ENCODE data around the gene COPB2.

COPB2 gene

DNA sequence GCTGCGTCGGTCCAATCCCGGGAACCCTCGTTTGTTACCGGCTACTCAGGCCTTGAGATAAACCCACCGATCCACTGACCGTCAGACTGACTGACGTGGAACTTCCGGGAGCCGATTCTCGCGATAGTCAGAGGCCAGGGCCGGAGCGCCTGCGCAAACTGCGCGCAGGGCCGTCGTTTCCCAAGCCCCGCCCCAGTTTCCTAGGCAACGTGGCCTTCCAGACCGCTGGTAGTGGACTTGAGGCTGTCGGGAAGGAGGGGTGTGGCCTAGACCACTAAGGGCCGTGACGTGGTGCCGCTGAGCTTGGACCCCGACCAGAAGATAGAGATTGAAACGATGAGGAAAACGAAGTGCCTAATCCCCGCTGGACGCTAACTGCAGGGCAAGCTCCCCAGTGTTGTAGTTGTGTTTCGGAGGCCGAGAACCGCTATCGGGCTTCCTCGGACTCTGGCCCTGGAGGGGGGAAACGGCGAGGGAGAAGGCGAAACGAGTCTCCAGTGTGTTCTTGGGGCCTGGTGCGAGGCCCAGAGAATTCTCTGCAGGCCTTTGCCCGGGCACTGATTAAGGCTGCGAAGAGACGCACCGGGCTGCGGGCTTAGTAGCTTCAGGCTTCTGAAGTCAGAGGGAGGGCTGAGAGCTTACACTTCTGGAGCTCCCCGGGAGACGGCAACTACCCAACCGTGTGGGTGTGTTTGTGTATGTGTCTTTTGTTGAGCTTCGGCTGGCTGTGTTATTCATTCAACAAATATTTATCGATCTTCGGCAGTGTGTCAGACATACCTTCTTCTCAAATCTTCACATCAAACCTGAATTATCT lies at the start of gene COPB2 (continued):
- TF ChIP-seq, protein P1, sequence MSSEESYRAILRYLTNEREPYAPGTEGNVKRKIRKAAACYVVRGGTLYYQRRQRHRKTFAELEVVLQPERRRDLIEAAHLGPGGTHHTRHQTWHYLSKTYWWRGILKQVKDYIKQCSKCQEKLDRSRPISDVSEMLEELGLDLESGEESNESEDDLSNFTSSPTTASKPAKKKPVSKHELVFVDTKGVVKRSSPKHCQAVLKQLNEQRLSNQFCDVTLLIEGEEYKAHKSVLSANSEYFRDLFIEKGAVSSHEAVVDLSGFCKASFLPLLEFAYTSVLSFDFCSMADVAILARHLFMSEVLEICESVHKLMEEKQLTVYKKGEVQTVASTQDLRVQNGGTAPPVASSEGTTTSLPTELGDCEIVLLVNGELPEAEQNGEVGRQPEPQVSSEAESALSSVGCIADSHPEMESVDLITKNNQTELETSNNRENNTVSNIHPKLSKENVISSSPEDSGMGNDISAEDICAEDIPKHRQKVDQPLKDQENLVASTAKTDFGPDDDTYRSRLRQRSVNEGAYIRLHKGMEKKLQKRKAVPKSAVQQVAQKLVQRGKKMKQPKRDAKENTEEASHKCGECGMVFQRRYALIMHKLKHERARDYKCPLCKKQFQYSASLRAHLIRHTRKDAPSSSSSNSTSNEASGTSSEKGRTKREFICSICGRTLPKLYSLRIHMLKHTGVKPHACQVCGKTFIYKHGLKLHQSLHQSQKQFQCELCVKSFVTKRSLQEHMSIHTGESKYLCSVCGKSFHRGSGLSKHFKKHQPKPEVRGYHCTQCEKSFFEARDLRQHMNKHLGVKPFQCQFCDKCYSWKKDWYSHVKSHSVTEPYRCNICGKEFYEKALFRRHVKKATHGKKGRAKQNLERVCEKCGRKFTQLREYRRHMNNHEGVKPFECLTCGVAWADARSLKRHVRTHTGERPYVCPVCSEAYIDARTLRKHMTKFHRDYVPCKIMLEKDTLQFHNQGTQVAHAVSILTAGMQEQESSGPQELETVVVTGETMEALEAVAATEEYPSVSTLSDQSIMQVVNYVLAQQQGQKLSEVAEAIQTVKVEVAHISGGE (tag by site-specific recombination; conservative IDR thresholded peaks at IDR 0.05; ENCODE audit: low read depth), result 0 out of 2 replicates have a peak, but pooled peaks have one; percentile 0
- no peak for TF ChIP-seq ZNF777 (tag by site-specific recombination; IDR thresholded peaks at IDR 0.05; ENCODE audit: borderline replicate concordance)

DNA sequence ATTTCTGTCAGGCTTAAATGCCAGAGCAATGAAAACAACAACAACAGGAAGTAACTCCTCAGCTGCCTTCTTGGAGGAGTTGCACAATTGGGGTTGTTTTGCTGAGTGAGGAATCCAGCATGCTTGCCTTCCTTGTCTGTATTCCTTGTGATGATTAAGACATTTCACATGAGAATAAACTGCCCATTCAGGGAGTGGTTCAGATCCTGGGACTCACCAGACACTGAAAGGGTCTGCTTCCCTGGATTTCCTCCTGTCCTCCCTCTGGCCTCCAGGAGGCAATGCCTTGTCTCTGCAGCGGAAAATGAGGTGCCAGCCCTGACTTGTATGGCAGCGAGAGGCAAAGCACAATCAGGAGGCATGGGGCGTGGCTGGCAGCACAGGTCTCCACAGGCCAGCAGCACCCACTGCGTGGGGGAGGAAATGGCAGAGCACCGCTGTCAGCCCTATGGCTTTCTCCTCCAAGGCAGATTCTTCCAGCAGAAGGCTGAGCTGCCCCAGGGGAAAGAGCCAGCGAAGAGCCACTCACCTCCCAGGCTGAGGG lies 45.4 kb upstream of the COPB2 start:
- POLR2A ChIA-PET, result no interaction called here
- H3K27ac ChIP-seq (ENCODE audit: extremely low read depth, low read depth, low read length), result no peak overlapping the region

More for the DNA sequence above, 45.4 kb upstream of the COPB2 start:
- H3K9me3 ChIP-seq (ENCODE audit: control insufficient read depth, insufficient read depth, low read depth, low read length), result no peaks in the 10 kb centered on the region
- H3K4me1 ChIP-seq (ENCODE audit: control insufficient read depth, insufficient read depth, low read length), result no peaks in the 10 kb centered on the region
- H3K4me3 ChIP-seq (ENCODE audit: low read depth, low read length), result no peak overlapping the region
- no peak for TF ChIP-seq ZNF416 (tag by site-specific recombination; IDR thresholded peaks at IDR 0.05)
- no peak for TF ChIP-seq ZNF146 (tag by site-specific recombination; IDR thresholded peaks at IDR 0.05)
- no peak for TF ChIP-seq ZNF670 (tag by site-specific recombination; IDR thresholded peaks at IDR 0.05; ENCODE audit: low read depth)
- no peak for TF ChIP-seq ZBTB20 (tag by site-specific recombination; IDR thresholded peaks at IDR 0.05)
- no peak for TF ChIP-seq KLF7 (tag by site-specific recombination; IDR thresholded peaks at IDR 0.05; ENCODE audit: borderline replicate concordance)
- no peak for TF ChIP-seq ZNF548 (tag by site-specific recombination; IDR thresholded peaks at IDR 0.05)
- no peak for TF ChIP-seq HOXA7 (CRISPR knock-in tag; IDR thresholded peaks at IDR 0.05; ENCODE audit: borderline replicate concordance)
- TF ChIP-seq, protein P2, sequence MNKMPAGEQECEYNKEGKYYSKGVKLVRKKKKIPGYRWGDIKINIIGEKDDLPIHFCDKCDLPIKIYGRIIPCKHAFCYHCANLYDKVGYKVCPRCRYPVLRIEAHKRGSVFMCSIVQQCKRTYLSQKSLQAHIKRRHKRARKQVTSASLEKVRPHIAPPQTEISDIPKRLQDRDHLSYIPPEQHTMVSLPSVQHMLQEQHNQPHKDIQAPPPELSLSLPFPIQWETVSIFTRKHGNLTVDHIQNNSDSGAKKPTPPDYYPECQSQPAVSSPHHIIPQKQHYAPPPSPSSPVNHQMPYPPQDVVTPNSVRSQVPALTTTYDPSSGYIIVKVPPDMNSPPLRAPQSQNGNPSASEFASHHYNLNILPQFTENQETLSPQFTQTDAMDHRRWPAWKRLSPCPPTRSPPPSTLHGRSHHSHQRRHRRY (tag by site-specific recombination; IDR thresholded peaks at IDR 0.05), result no peak
- TF ChIP-seq, protein P3, sequence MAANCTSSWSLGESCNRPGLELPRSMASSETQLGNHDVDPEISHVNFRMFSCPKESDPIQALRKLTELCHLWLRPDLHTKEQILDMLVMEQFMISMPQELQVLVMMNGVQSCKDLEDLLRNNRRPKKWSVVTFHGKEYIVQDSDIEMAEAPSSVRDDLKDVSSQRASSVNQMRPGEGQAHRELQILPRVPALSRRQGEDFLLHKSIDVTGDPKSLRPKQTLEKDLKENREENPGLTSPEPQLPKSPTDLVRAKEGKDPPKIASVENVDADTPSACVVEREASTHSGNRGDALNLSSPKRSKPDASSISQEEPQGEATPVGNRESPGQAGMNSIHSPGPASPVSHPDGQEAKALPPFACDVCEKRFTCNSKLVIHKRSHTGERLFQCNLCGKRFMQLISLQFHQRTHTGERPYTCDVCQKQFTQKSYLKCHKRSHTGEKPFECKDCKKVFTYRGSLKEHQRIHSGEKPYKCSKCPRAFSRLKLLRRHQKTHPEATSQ (tag by site-specific recombination; IDR thresholded peaks at IDR 0.05), result no peak
- TF ChIP-seq, protein P4, sequence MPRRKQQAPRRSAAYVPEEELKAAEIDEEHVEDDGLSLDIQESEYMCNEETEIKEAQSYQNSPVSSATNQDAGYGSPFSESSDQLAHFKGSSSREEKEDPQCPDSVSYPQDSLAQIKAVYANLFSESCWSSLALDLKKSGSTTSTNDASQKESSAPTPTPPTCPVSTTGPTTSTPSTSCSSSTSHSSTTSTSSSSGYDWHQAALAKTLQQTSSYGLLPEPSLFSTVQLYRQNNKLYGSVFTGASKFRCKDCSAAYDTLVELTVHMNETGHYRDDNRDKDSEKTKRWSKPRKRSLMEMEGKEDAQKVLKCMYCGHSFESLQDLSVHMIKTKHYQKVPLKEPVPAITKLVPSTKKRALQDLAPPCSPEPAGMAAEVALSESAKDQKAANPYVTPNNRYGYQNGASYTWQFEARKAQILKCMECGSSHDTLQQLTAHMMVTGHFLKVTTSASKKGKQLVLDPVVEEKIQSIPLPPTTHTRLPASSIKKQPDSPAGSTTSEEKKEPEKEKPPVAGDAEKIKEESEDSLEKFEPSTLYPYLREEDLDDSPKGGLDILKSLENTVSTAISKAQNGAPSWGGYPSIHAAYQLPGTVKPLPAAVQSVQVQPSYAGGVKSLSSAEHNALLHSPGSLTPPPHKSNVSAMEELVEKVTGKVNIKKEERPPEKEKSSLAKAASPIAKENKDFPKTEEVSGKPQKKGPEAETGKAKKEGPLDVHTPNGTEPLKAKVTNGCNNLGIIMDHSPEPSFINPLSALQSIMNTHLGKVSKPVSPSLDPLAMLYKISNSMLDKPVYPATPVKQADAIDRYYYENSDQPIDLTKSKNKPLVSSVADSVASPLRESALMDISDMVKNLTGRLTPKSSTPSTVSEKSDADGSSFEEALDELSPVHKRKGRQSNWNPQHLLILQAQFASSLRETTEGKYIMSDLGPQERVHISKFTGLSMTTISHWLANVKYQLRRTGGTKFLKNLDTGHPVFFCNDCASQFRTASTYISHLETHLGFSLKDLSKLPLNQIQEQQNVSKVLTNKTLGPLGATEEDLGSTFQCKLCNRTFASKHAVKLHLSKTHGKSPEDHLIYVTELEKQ (tag by site-specific recombination; IDR thresholded peaks at IDR 0.05; ENCODE audit: borderline replicate concordance), result no peak
- TF ChIP-seq ZBTB21 (tag by site-specific recombination; IDR thresholded peaks at IDR 0.05), result no peak
- no peak for TF ChIP-seq ZNF585B (tag by site-specific recombination; IDR thresholded peaks at IDR 0.05)
- no peak for TF ChIP-seq ZNF629 (tag by site-specific recombination; IDR thresholded peaks at IDR 0.05)
- no peak for TF ChIP-seq ZNF223 (tag by site-specific recombination; IDR thresholded peaks at IDR 0.05)
- no peak for TF ChIP-seq YY1 (tag by site-specific recombination; IDR thresholded peaks at IDR 0.05)
- TF ChIP-seq, protein P5, sequence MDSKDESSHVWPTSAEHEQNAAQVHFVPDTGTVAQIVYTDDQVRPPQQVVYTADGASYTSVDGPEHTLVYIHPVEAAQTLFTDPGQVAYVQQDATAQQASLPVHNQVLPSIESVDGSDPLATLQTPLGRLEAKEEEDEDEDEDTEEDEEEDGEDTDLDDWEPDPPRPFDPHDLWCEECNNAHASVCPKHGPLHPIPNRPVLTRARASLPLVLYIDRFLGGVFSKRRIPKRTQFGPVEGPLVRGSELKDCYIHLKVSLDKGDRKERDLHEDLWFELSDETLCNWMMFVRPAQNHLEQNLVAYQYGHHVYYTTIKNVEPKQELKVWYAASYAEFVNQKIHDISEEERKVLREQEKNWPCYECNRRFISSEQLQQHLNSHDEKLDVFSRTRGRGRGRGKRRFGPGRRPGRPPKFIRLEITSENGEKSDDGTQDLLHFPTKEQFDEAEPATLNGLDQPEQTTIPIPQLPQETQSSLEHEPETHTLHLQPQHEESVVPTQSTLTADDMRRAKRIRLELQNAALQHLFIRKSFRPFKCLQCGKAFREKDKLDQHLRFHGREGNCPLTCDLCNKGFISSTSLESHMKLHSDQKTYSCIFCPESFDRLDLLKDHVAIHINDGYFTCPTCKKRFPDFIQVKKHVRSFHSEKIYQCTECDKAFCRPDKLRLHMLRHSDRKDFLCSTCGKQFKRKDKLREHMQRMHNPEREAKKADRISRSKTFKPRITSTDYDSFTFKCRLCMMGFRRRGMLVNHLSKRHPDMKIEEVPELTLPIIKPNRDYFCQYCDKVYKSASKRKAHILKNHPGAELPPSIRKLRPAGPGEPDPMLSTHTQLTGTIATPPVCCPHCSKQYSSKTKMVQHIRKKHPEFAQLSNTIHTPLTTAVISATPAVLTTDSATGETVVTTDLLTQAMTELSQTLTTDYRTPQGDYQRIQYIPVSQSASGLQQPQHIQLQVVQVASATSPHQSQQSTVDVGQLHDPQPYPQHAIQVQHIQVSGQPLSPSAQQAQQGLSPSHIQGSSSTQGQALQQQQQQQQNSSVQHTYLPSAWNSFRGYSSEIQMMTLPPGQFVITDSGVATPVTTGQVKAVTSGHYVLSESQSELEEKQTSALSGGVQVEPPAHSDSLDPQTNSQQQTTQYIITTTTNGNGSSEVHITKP (tag by site-specific recombination; IDR thresholded peaks at IDR 0.05), result no peak
- no peak for TF ChIP-seq GLI2 (tag by site-specific recombination; IDR thresholded peaks at IDR 0.05; ENCODE audit: borderline replicate concordance, low read depth)
- no peak for TF ChIP-seq ZNF560 (tag by site-specific recombination; IDR thresholded peaks at IDR 0.05; ENCODE audit: borderline replicate concordance)
- no peak for TF ChIP-seq OVOL3 (tag by site-specific recombination; IDR thresholded peaks at IDR 0.05)
- TF ChIP-seq ZNF510 (tag by site-specific recombination; IDR thresholded peaks at IDR 0.05; ENCODE audit: insufficient replicate concordance), result no peak
- no peaks in the 10 kb centered on the region for H3K36me3 ChIP-seq (ENCODE audit: control insufficient read depth in 2 of 2, insufficient read depth in 1 of 2, low read length in 2 of 2)
- CTCF ChIA-PET, result interaction anchor here (1.0 to 2.0 kb wide), 2 partner anchors 10 to 127 kb away, joined by 3 to 7 read pairs; no protein-coding TSS in a partner anchor

All from HEK293 (cell line).